Activated CD8-positive, alpha-beta memory T cell treated with anti-CD3 and anti-CD28 coated beads, Interleukin-2, amount 10 ng/mL, durations not matched to agents 7 days and 5 days (primary cell): ENCODE results near the gene ZNF618. TPM values are rescaled to one million over a fixed set of nuclear protein-coding genes. Genes with fewer than 3 reads are reported as not detected.

ENCODE experiments used
- ATAC-seq: fragments of 150-1000 bp; cut with Tn5 transposase; one replicate; pipeline ENCODE4 v1.10.0; 2021; ENCODE audit warnings: moderate library complexity
- CTCF ChIA-PET: fragments of 350-600 bp; sonication (Branson Sonifier 250); formaldehyde crosslinking; loops from one replicate; lab custom pipeline; 2021; ENCODE audit warnings: antibody characterized with exemption; lab: Charles Lee
- DNase-seq: peaks from one replicate; pipeline ENCODE4 v3.0.0-alpha.2; 2020
- H3K27ac Mint-ChIP-seq: one replicate; pipeline ENCODE4 v1.8.0; 2021; ENCODE audit warnings: mild to moderate bottlenecking, mixed read lengths
- H3K27me3 Mint-ChIP-seq: one replicate; pipeline ENCODE4 v1.8.0; 2021; ENCODE audit warnings: mixed read lengths
- H3K36me3 Mint-ChIP-seq: one replicate; pipeline ENCODE4 v1.8.0; 2021; ENCODE audit warnings: mild to moderate bottlenecking, mixed read lengths
- H3K4me1 Mint-ChIP-seq: one replicate; pipeline ENCODE4 v1.8.0; 2021; ENCODE audit warnings: mixed read lengths
- H3K4me3 Mint-ChIP-seq: one replicate; pipeline ENCODE4 v1.8.0; 2021; ENCODE audit warnings: mild to moderate bottlenecking, moderate library complexity, mixed read lengths
- H3K9me3 Mint-ChIP-seq: one replicate; pipeline ENCODE4 v1.8.0; 2022; ENCODE audit warnings: low read depth, mixed read lengths
- total RNA-seq, 2 experiments: library from RNA; stranded (reverse); gene quantifications; one replicate each; pipeline ENCODE4 v1.2.3, GENCODE V29; 2021

Gene ZNF618
- total RNA-seq, 2 experiments from 2014 or later = 0.54 to 0.79 TPM

DNA sequence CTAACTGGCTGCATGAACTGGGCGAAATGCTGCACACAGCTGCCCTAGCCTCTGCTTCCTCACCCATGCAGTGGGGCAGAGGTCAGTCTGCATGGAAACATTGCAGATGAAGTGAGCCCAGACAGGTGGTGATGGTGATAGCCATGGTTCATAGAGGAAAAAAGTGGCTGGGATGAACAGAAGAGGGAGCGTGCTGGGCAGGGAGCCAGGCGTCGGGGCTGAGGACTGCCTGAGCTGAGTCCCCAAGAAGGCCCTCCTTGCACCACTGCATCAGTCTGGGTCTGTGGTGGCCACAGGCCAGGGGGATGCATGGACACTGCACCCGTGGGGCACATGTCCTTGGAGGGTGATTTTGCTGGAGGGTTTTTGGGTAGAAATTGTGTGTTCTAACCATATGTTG lies 121.5 kb downstream of the ZNF618 start:
- CTCF ChIA-PET = no interaction called here
- ATAC-seq (no peak), DNase-seq (peak; percentile 14)
- Mint-ChIP-seq H3K27me3 (no peaks in the 10 kb centered on the region), H3K9me3 (no peaks in the 10 kb centered on the region), H3K4me3 (no peak overlapping the region), H3K27ac (no peak overlapping the region), H3K4me1 (peaks cover 10% of the 10 kb centered on the region), H3K36me3 (no peaks in the 10 kb centered on the region)

- CTCF ChIA-PET = no interaction called here
- peaks cover 4% of the 10 kb centered on the region for H3K4me1 Mint-ChIP-seq
- peak; percentile 25 for DNase-seq
- H3K4me3 Mint-ChIP-seq = no peak overlapping the region
- H3K36me3 Mint-ChIP-seq = no peaks in the 10 kb centered on the region
- H3K9me3 Mint-ChIP-seq = no peaks in the 10 kb centered on the region
- no peak for ATAC-seq
- H3K27me3 Mint-ChIP-seq = no peaks in the 10 kb centered on the region
- H3K27ac Mint-ChIP-seq = no peak overlapping the region
These were observed 122.0 kb downstream of the ZNF618 start for GRCh38 chr9:113998114-113998513.

- no peak for ATAC-seq
- no peak overlapping the region for H3K4me3 Mint-ChIP-seq
- CTCF ChIA-PET = no interaction called here
- no peaks in the 10 kb centered on the region for H3K9me3 Mint-ChIP-seq
- peaks cover 3% of the 10 kb centered on the region for H3K4me1 Mint-ChIP-seq
- no peaks in the 10 kb centered on the region for H3K27me3 Mint-ChIP-seq
- H3K27ac Mint-ChIP-seq = no peak overlapping the region
- H3K36me3 Mint-ChIP-seq = no peaks in the 10 kb centered on the region
- DNase-seq = peak; percentile 33
These were observed 122.6 kb downstream of the ZNF618 start for GRCh38 chr9:113998525-113999255.

DNA sequence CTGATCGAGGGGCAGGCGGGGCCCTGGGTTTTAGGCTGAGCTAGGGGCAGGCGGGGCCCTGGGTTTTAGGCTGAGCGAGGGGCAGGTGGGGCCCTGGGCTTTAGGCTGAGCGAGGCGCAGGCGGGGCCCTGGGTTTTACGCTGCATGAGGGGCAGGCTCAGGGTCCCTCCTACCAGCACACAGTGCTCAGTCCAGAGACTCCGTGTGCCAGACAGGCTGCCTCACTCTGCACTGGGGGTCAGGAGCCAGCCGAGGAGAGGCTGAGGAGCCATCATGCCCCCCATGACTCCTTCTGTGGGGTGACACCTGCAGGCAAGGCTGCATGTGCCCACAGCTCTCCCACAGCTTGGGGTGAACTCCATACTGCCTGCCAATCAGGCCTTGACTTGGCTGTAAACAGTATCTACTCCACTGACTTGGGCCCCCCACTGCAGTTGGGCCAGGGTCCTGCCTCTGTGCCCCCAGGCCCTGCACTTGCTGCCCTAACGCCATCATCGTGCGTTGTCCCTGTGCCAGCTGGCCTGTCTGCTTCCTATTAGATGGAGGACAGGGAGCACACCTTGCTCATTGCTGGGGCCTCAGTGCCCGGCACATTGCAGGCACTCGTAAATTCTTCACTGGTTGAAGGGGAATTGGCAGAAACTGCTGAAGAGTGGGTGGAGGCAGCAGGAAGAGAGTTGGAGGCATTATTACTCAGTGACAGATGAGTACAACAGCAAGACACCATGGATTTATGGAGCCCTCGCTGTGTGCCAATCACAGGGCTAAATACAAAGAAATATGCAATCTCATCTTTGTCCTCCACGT lies 123.3 kb downstream of the ZNF618 start:
- no peak overlapping the region for H3K4me3 Mint-ChIP-seq
- no peak overlapping the region for H3K27ac Mint-ChIP-seq
- H3K36me3 Mint-ChIP-seq = no peaks in the 10 kb centered on the region
- peak; percentile 35 for DNase-seq
- CTCF ChIA-PET = no interaction called here
- H3K27me3 Mint-ChIP-seq = no peaks in the 10 kb centered on the region
- H3K9me3 Mint-ChIP-seq = no peaks in the 10 kb centered on the region
- H3K4me1 Mint-ChIP-seq = no peaks in the 10 kb centered on the region
- no peak for ATAC-seq

DNA sequence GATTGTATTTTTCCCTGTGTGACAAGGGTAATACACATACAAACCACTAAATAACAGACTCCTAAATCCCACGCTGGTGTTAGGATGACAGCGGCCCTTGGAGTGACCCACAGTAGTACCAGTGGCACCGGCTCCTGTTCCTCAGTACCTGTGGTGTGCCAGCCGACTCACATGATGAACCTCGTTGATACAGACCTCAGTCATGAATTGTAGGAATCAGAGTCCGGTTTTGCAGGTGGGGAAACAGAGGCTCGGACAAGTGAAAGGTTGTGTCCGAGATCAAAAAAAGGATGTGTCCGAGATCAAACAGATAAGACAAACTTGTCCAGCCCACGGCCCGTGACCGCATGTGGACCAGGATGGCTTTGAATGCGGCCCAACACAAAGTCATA lies 124.0 kb downstream of the ZNF618 start:
- no peaks in the 10 kb centered on the region for H3K36me3 Mint-ChIP-seq
- H3K9me3 Mint-ChIP-seq = no peaks in the 10 kb centered on the region
- no peak overlapping the region for H3K4me3 Mint-ChIP-seq
- no peak overlapping the region for H3K27ac Mint-ChIP-seq
- DNase-seq = peak; percentile 25
- CTCF ChIA-PET = no interaction called here
- H3K4me1 Mint-ChIP-seq = no peaks in the 10 kb centered on the region
- ATAC-seq = no peak
- H3K27me3 Mint-ChIP-seq = no peaks in the 10 kb centered on the region

GRCh38 chr9:114000671-114001409 lies 124.7 kb downstream of the ZNF618 start:
- no peaks in the 10 kb centered on the region for H3K4me1 Mint-ChIP-seq
- CTCF ChIA-PET = no interaction called here
- no peaks in the 10 kb centered on the region for H3K9me3 Mint-ChIP-seq
- H3K36me3 Mint-ChIP-seq = no peaks in the 10 kb centered on the region
- H3K4me3 Mint-ChIP-seq = no peak overlapping the region
- ATAC-seq = no peak
- peak; percentile 26 for DNase-seq
- no peak overlapping the region for H3K27ac Mint-ChIP-seq
- no peaks in the 10 kb centered on the region for H3K27me3 Mint-ChIP-seq

DNA sequence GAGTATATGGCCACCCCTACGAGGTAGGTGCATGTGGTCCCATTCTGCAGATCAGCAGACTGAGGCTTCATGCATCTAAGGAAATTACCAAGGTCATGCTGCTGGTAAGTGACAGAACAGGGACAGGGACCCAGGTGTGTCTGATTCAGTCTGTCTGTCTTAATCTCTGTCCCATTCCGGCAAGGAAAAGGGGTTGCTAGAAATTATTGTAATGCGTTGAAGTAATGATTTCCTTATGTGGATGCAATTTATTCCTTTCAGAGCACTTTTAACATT lies 125.2 kb downstream of the ZNF618 start:
- H3K9me3 Mint-ChIP-seq = no peaks in the 10 kb centered on the region
- H3K36me3 Mint-ChIP-seq = no peaks in the 10 kb centered on the region
- ATAC-seq (no peak), DNase-seq (no peak)
- CTCF ChIA-PET = no interaction called here
- H3K4me1 Mint-ChIP-seq = no peaks in the 10 kb centered on the region
- no peak overlapping the region for H3K27ac Mint-ChIP-seq
- no peaks in the 10 kb centered on the region for H3K27me3 Mint-ChIP-seq
- H3K4me3 Mint-ChIP-seq = no peak overlapping the region

- H3K36me3 Mint-ChIP-seq = no peaks in the 10 kb centered on the region
- CTCF ChIA-PET = no interaction called here
- H3K4me1 Mint-ChIP-seq = no peaks in the 10 kb centered on the region
- no peaks in the 10 kb centered on the region for H3K27me3 Mint-ChIP-seq
- H3K4me3 Mint-ChIP-seq = no peak overlapping the region
- no peak overlapping the region for H3K27ac Mint-ChIP-seq
- peak; percentile 19 for DNase-seq
- H3K9me3 Mint-ChIP-seq = no peaks in the 10 kb centered on the region
- ATAC-seq = no peak
These were observed 125.7 kb downstream of the ZNF618 start for GRCh38 chr9:114001794-114002261.

DNA sequence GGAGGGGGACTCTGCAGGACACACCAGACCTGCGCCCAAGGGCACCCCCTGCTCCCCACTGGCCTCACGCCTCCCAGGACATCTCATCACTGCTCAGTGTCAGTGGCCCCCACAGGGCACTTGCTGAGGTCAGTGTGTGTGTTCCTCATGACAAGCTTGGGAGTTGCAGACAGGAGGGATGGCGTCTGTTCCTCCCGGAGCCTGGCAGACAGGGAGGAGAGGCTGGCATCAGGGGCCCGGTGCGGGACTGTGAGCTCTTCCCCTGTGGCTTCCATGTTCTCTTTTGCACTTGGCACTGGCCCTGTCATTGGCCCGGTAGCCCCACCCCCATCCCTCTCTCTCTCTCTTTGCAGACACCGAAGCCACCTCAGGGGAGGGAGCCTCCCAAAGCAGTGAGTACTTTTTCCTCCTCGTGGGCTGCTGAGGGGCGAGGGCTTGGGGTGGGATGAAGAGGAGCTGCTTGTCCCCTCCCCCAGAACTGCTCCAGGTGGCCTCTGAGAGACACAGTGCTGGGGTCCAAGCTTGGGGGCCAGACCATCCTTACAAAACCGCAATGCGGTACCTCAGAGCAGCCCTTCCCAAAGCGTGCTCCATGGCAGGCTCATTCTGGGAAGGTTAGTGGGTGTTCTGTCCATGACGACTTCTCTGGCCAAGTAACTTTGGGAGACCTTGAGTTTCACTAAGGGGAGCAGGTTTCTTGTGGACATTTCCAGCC lies 126.3 kb downstream of the ZNF618 start:
- CTCF ChIA-PET = no interaction called here
- ATAC-seq = no peak

GRCh38 chr9:114002986-114003350 lies 126.9 kb downstream of the ZNF618 start:
- Mint-ChIP-seq H3K27ac (no peak overlapping the region), H3K36me3 (no peaks in the 10 kb centered on the region), H3K4me1 (no peaks in the 10 kb centered on the region), H3K4me3 (no peak overlapping the region), H3K9me3 (no peaks in the 10 kb centered on the region), H3K27me3 (no peaks in the 10 kb centered on the region)
- CTCF ChIA-PET = no interaction called here
- DNase-seq = peak; percentile 21
- no peak for ATAC-seq

More for the DNA sequence above, 126.3 kb downstream of the ZNF618 start:
- Mint-ChIP-seq H3K27ac (no peak overlapping the region), H3K27me3 (no peaks in the 10 kb centered on the region), H3K36me3 (no peaks in the 10 kb centered on the region), H3K4me3 (no peak overlapping the region), H3K9me3 (no peaks in the 10 kb centered on the region), H3K4me1 (no peaks in the 10 kb centered on the region)
- peak; percentile 37 for DNase-seq

GRCh38 chr9:114003351-114003750 lies 127.2 kb downstream of the ZNF618 start:
- DNase-seq (peak; percentile 15), ATAC-seq (no peak)
- Mint-ChIP-seq H3K4me3 (no peak overlapping the region), H3K27ac (no peak overlapping the region), H3K27me3 (no peaks in the 10 kb centered on the region), H3K9me3 (no peaks in the 10 kb centered on the region), H3K36me3 (no peaks in the 10 kb centered on the region), H3K4me1 (no peaks in the 10 kb centered on the region)
- CTCF ChIA-PET = no interaction called here

- CTCF ChIA-PET = no interaction called here
- no peak overlapping the region for H3K4me3 Mint-ChIP-seq
- DNase-seq = peak; percentile 8
- H3K27me3 Mint-ChIP-seq = no peaks in the 10 kb centered on the region
- ATAC-seq = no peak
- H3K9me3 Mint-ChIP-seq = no peaks in the 10 kb centered on the region
- no peaks in the 10 kb centered on the region for H3K36me3 Mint-ChIP-seq
- H3K4me1 Mint-ChIP-seq = no peaks in the 10 kb centered on the region
- no peak overlapping the region for H3K27ac Mint-ChIP-seq
These were observed 127.6 kb downstream of the ZNF618 start for GRCh38 chr9:114003758-114004157.

- H3K4me3 Mint-ChIP-seq = no peak overlapping the region
- no peaks in the 10 kb centered on the region for H3K27me3 Mint-ChIP-seq
- H3K27ac Mint-ChIP-seq = no peak overlapping the region
- H3K9me3 Mint-ChIP-seq = no peaks in the 10 kb centered on the region
- ATAC-seq (no peak), DNase-seq (peak; percentile 9)
- CTCF ChIA-PET = no interaction called here
- no peaks in the 10 kb centered on the region for H3K36me3 Mint-ChIP-seq
- H3K4me1 Mint-ChIP-seq = no peaks in the 10 kb centered on the region
These were observed 128.2 kb downstream of the ZNF618 start for GRCh38 chr9:114004221-114004716.
